DMS53 (cell line): ENCODE measurements around the gene CHST5.
"Not testable (repeated sequence)": the region's sequence is repeated elsewhere in the genome, so short reads cannot be mapped to it uniquely, and the experiment has no call there.

Experiments used
- DNase-seq: peaks from one replicate; lab custom pipeline; 2025; lab: John Stamatoyannopoulos, UW

CHST5 gene

GRCh38 chr16:75550211-75550662 lies 14.3 kb upstream of the CHST5 start:
- DNase-seq: peak; percentile 51

- not testable (repeated sequence) for DNase-seq
Measured at GRCh38 chr16:75548456-75548855, 12.5 kb upstream of the CHST5 start.

GRCh38 chr16:75546293-75546692 lies 10.4 kb upstream of the CHST5 start:
- no peak for DNase-seq

GRCh38 chr16:75545879-75546278 lies 10.0 kb upstream of the CHST5 start:
- not testable (repeated sequence) for DNase-seq

- not testable (repeated sequence) for DNase-seq
Measured at GRCh38 chr16:75542462-75542861, 6.6 kb upstream of the CHST5 start.

- DNase-seq: no peak
Measured at GRCh38 chr16:75541236-75541635, 5.3 kb upstream of the CHST5 start.

GRCh38 chr16:75538882-75539565 lies 3.1 kb upstream of the CHST5 start:
- DNase-seq: not testable (repeated sequence)

GRCh38 chr16:75537776-75538175 lies 1.9 kb upstream of the CHST5 start:
- no peak for DNase-seq

- DNase-seq: no peak
Measured at GRCh38 chr16:75535211-75535843, 581 bp downstream of the CHST5 start.

- peak; percentile 6 for DNase-seq
Measured at GRCh38 chr16:75534560-75535205, 1.2 kb downstream of the CHST5 start.

GRCh38 chr16:75532791-75533190 lies 3.1 kb downstream of the CHST5 start:
- DNase-seq: no peak

GRCh38 chr16:75532142-75532765 lies 3.7 kb downstream of the CHST5 start:
- DNase-seq: no peak

- no peak for DNase-seq
Measured at GRCh38 chr16:75529959-75530358, 5.9 kb downstream of the CHST5 start.

- DNase-seq: no peak
Measured at GRCh38 chr16:75529056-75529905, 6.6 kb downstream of the CHST5 start.

GRCh38 chr16:75527825-75528299 lies 8.0 kb downstream of the CHST5 start:
- no peak for DNase-seq

GRCh38 chr16:75526032-75526790 lies 9.7 kb downstream of the CHST5 start:
- DNase-seq: no peak

- no peak for DNase-seq
Measured at GRCh38 chr16:75519175-75519574, 16.7 kb downstream of the CHST5 start.

GRCh38 chr16:75516189-75516966 lies 19.5 kb downstream of the CHST5 start:
- peak; percentile 55 for DNase-seq

GRCh38 chr16:75514296-75514695 lies 21.6 kb downstream of the CHST5 start:
- no peak for DNase-seq

- DNase-seq: no peak
Measured at GRCh38 chr16:75506574-75506973, 29.3 kb downstream of the CHST5 start.
